ENCODE results near the gene OR51V1.
"Not testable (repeated sequence)": the region's sequence is repeated elsewhere in the genome, so short reads cannot be mapped to it uniquely, and the experiment has no call there.

The OR51V1 gene

GRCh38 chr11:5178046-5178837 lies 22.2 kb downstream of the OR51V1 start:
- Histone ChIP-seq H3K4me3 (replicated peaks; ENCODE audit: insufficient read depth, low read length) (no peak overlapping the region), H3K27me3 (ENCODE audit: insufficient read depth, poor library complexity, severe bottlenecking) (no peaks in the 10 kb centered on the region), H3K27ac (replicated peaks) (no peak overlapping the region)
- no peak for DNase-seq (ENCODE audit: low read depth in 1 of 2, low spot score in 1 of 2)
- TF ChIP-seq POLR2AphosphoS5 (IDR thresholded peaks at IDR 0.05; ENCODE audit: low read depth) (no peak), CTCF (IDR thresholded peaks at IDR 0.05; ENCODE audit: insufficient read depth, low read length) (no peak), REST (IDR thresholded peaks at IDR 0.05; ENCODE audit: insufficient replicate concordance, low read depth) (no peak), SPI1 (IDR thresholded peaks at IDR 0.05; ENCODE audit: borderline replicate concordance, low read depth) (no peak), GABPA (IDR thresholded peaks at IDR 0.05; ENCODE audit: low read depth) (no peak)

- TF ChIP-seq POLR2AphosphoS5 (IDR thresholded peaks at IDR 0.05; ENCODE audit: low read depth) (no peak), REST (IDR thresholded peaks at IDR 0.05; ENCODE audit: insufficient replicate concordance, low read depth) (no peak), SPI1 (IDR thresholded peaks at IDR 0.05; ENCODE audit: borderline replicate concordance, low read depth) (no peak), GABPA (IDR thresholded peaks at IDR 0.05; ENCODE audit: low read depth) (no peak), CTCF (IDR thresholded peaks at IDR 0.05; ENCODE audit: insufficient read depth, low read length) (no peak)
- no peak for DNase-seq (ENCODE audit: low read depth in 1 of 2, low spot score in 1 of 2)
Observed at GRCh38 chr11:5174934-5175333, 25.5 kb downstream of the OR51V1 start.

GRCh38 chr11:5171856-5172255 lies 28.6 kb downstream of the OR51V1 start:
- TF ChIP-seq REST (IDR thresholded peaks at IDR 0.05; ENCODE audit: insufficient replicate concordance, low read depth) (no peak), POLR2AphosphoS5 (IDR thresholded peaks at IDR 0.05; ENCODE audit: low read depth) (no peak), GABPA (IDR thresholded peaks at IDR 0.05; ENCODE audit: low read depth) (no peak), CTCF (IDR thresholded peaks at IDR 0.05; ENCODE audit: insufficient read depth, low read length) (no peak), SPI1 (IDR thresholded peaks at IDR 0.05; ENCODE audit: borderline replicate concordance, low read depth) (no peak)
- H3K27me3 ChIP-seq (ENCODE audit: insufficient read depth, poor library complexity, severe bottlenecking) = no peaks in the 10 kb centered on the region
- no peak for DNase-seq (ENCODE audit: low read depth in 1 of 2, low spot score in 1 of 2)
- H3K4me3 ChIP-seq (replicated peaks; ENCODE audit: insufficient read depth, low read length) = no peak overlapping the region
- H3K27ac ChIP-seq (replicated peaks) = no peak overlapping the region

More at GRCh38 chr11:5174934-5175333, 25.5 kb downstream of the OR51V1 start:
- Histone ChIP-seq H3K4me3 (replicated peaks; ENCODE audit: insufficient read depth, low read length) (no peak overlapping the region), H3K27me3 (ENCODE audit: insufficient read depth, poor library complexity, severe bottlenecking) (no peaks in the 10 kb centered on the region), H3K27ac (replicated peaks) (no peak overlapping the region)

- not testable (repeated sequence) for H3K4me3 ChIP-seq (replicated peaks; ENCODE audit: insufficient read depth, low read length); DNase-seq (ENCODE audit: low read depth in 1 of 2, low spot score in 1 of 2); H3K27ac ChIP-seq (replicated peaks); H3K27me3 ChIP-seq (ENCODE audit: insufficient read depth, poor library complexity, severe bottlenecking)
Observed at GRCh38 chr11:5165898-5166297, 34.6 kb downstream of the OR51V1 start.

- not testable (repeated sequence) for DNase-seq (ENCODE audit: low read depth in 1 of 2, low spot score in 1 of 2); H3K4me3 ChIP-seq (replicated peaks; ENCODE audit: insufficient read depth, low read length); H3K27me3 ChIP-seq (ENCODE audit: insufficient read depth, poor library complexity, severe bottlenecking); H3K27ac ChIP-seq (replicated peaks)
Observed at GRCh38 chr11:5164807-5165206, 35.7 kb downstream of the OR51V1 start.

- not testable (repeated sequence) for H3K4me3 ChIP-seq (replicated peaks; ENCODE audit: insufficient read depth, low read length); H3K27ac ChIP-seq (replicated peaks); H3K27me3 ChIP-seq (ENCODE audit: insufficient read depth, poor library complexity, severe bottlenecking); DNase-seq (ENCODE audit: low read depth in 1 of 2, low spot score in 1 of 2)
Observed at GRCh38 chr11:5161045-5161444, 39.4 kb downstream of the OR51V1 start.
